ENCODE data around the gene DGKA.

Gene DGKA

DNA sequence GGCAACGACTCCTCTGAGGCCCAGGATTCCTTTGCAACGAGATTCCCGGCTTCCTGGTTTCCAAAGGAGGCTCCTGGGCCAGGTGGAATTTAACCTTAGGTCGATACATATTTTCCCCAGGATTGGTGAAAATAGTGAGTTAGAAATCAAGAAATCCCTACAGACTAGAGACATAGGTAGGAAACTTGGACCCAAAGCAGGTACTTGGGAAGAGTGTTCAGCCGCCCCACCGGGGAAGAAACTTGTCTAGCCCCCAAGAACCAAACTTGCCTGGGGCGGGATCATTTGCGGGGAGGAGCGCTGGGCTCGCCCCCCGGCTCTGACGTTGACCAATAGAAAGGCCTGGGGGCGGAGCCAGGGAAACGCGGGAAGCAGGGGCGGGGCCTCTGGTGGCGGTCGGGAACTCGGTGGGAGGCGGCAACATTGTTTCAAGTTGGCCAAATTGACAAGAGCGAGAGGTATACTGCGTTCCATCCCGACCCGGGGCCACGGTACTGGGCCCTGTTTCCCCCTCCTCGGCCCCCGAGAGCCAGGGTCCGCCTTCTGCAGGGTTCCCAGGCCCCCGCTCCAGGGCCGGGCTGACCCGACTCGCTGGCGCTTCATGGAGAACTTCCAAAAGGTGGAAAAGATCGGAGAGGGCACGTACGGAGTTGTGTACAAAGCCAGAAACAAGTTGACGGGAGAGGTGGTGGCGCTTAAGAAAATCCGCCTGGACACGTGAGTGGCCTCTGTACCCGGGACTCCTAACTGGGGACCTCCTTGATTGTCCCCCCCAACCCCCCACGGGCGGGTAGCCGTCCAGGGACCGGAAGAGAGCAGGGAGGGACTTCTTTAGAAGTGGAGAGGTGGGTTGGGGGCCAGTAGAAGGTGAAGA is 35.7 kb downstream of the DGKA start, which contains the start of gene CDK2:
Gene CDK2 (plus strand): TSS at position 423 of the 874 bp plus-strand sequence. CDS start 179 bp downstream, at position 602.
- H3K4me3 ChIP-seq (replicated peaks; ENCODE audit: low read depth, low read length), result peak within 1 kb of the TSS; percentile 89
- DNase-seq (ENCODE audit: low read depth), result peak; percentile 74
- TF ChIP-seq, protein P1, sequence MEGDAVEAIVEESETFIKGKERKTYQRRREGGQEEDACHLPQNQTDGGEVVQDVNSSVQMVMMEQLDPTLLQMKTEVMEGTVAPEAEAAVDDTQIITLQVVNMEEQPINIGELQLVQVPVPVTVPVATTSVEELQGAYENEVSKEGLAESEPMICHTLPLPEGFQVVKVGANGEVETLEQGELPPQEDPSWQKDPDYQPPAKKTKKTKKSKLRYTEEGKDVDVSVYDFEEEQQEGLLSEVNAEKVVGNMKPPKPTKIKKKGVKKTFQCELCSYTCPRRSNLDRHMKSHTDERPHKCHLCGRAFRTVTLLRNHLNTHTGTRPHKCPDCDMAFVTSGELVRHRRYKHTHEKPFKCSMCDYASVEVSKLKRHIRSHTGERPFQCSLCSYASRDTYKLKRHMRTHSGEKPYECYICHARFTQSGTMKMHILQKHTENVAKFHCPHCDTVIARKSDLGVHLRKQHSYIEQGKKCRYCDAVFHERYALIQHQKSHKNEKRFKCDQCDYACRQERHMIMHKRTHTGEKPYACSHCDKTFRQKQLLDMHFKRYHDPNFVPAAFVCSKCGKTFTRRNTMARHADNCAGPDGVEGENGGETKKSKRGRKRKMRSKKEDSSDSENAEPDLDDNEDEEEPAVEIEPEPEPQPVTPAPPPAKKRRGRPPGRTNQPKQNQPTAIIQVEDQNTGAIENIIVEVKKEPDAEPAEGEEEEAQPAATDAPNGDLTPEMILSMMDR (IDR thresholded peaks at IDR 0.05; ENCODE audit: low read length, missing control alignments), result no peak

DNA sequence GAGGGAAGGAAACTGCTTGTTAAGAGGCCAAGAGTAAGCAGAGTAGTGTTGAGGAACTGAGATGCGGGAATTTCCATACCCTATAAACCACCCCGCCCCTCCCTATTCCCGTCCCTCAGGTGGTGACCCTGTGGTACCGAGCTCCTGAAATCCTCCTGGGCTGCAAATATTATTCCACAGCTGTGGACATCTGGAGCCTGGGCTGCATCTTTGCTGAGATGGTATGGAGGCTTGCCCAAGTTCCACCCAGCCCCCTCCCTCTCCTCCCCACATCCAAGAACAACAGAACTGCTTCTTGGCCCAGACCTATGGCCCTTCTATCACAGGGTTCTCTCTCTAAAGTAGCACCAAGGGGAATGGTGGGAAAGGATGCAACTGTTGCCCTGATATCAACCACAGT is 38.4 kb downstream of the DGKA start:
- no peak for DNase-seq (ENCODE audit: low read depth)
- H3K4me3 ChIP-seq (replicated peaks; ENCODE audit: low read depth, low read length), result no peak overlapping the region

DNA sequence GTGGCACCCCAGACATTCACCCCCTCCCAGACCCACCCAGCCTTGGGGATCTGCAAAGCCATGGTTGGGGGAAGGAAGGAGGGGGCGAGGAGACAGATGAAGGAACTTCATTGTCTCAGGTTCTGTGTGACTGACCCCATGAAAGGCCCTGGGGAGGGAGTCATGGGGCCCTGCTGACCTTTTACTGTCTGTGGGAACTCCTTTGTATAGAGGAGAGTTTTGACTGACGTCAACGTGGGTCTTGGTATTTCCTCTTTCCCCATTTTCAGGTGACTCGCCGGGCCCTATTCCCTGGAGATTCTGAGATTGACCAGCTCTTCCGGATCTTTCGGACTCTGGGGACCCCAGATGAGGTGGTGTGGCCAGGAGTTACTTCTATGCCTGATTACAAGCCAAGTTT is 39.8 kb downstream of the DGKA start:
- DNase-seq (ENCODE audit: low read depth), result peak; percentile 75

More for the DNA sequence above, 38.4 kb downstream of the DGKA start:
- TF ChIP-seq, protein P1 (IDR thresholded peaks at IDR 0.05; ENCODE audit: low read length, missing control alignments), result no peak

DNA sequence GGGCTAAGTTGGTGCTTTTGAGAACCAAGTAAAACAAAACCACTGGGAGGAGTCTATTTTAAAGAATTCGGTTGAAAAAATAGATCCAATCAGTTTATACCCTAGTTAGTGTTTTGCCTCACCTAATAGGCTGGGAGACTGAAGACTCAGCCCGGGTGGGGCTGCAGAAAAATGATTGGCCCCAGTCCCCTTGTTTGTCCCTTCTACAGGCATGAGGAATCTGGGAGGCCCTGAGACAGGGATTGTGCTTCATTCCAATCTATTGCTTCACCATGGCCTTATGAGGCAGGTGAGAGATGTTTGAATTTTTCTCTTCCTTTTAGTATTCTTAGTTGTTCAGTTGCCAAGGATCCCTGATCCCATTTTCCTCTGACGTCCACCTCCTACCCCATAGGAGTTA is 41.1 kb downstream of the DGKA start:
- TF ChIP-seq, protein P1 (IDR thresholded peaks at IDR 0.05; ENCODE audit: low read length, missing control alignments), result no peak
- H3K4me3 ChIP-seq (replicated peaks; ENCODE audit: low read depth, low read length), result peak overlapping the region; percentile 78
- DNase-seq (ENCODE audit: low read depth), result peak; percentile 79

More for the DNA sequence above, 39.8 kb downstream of the DGKA start:
- no peak overlapping the region for H3K4me3 ChIP-seq (replicated peaks; ENCODE audit: low read depth, low read length)
- TF ChIP-seq, protein P1 (IDR thresholded peaks at IDR 0.05; ENCODE audit: low read length, missing control alignments), result no peak

- TF ChIP-seq, protein P1 (IDR thresholded peaks at IDR 0.05; ENCODE audit: low read length, missing control alignments), result no peak
- no peak for DNase-seq (ENCODE audit: low read depth)
- H3K4me3 ChIP-seq (replicated peaks; ENCODE audit: low read depth, low read length), result peak overlapping the region; percentile 78
These were observed 41.5 kb downstream of the DGKA start for GRCh38 chr12:55972456-55972855.

DNA sequence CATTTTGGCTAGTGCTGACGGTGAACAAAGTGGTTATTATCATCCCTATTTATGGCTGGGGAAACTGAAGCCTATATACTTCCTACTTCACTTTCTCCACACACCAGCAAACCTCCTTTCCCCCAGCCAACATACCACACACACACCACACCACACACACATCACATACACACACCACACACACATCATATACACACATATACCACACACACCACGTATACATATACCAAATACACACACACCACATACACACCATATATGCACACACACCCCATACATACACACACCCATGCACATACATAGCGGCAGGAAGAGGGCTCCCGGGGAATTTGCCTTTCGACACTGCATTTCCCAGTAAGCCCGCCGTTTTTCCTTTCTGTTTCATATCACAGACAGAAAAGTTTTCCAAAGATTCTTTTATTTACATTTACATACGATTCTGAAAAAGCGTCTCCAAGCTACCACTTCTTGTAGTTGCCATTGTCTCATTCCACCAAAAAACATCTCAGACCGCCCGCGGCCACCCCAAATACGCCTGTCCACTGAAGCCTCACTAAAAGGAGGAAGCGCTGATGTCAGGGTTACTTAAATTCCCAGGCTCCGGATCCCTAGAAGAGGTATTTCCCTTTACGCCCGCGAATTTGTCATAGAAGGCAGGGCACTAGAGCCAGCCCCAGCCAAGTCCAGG is 42.1 kb downstream of the DGKA start:
- TF ChIP-seq, protein P1 (IDR thresholded peaks at IDR 0.05; ENCODE audit: low read length, missing control alignments), result no peak
- peak; percentile 64 for DNase-seq (ENCODE audit: low read depth)
- peak overlapping the region; percentile 78 for H3K4me3 ChIP-seq (replicated peaks; ENCODE audit: low read depth, low read length)
